G401.6 (cell line): Measurements from ENCODE around the gene STK31.
A peak's percentile ranks its signal among the peaks of the same experiment; 100 is the strongest.
"Not testable (repeated sequence)": the region's sequence is repeated elsewhere in the genome, so short reads cannot be mapped to it uniquely, and the experiment has no call there.

ENCODE experiments used
- FAIRE-seq: peaks from 2 replicates; lab custom pipeline; 2012; peaks lifted over from hg19 to GRCh38; lab: Jason Lieb, UNC

The STK31 gene

GRCh38 chr7:23802720-23803397 is 92.8 kb downstream of the STK31 start:
- FAIRE-seq, result peak; percentile 62

GRCh38 chr7:23804707-23805106 is 94.7 kb downstream of the STK31 start:
- no peak for FAIRE-seq

GRCh38 chr7:23808421-23808820 is 98.4 kb downstream of the STK31 start:
- FAIRE-seq, result no peak

GRCh38 chr7:23810099-23810498 is 100.1 kb downstream of the STK31 start:
- FAIRE-seq, result no peak

GRCh38 chr7:23811540-23811939 is 101.5 kb downstream of the STK31 start:
- peak; percentile 47 for FAIRE-seq

- not testable (repeated sequence) for FAIRE-seq
These were observed 118.1 kb downstream of the STK31 start for GRCh38 chr7:23828125-23828524.

GRCh38 chr7:23832733-23833132 is 122.7 kb downstream of the STK31 start:
- FAIRE-seq, result not testable (repeated sequence)

GRCh38 chr7:23833405-23833804 is 123.4 kb downstream of the STK31 start:
- no peak for FAIRE-seq

- not testable (repeated sequence) for FAIRE-seq
These were observed 134.8 kb downstream of the STK31 start for GRCh38 chr7:23844837-23845236.

GRCh38 chr7:23852135-23852534 is 142.1 kb downstream of the STK31 start:
- no peak for FAIRE-seq

- FAIRE-seq, result no peak
These were observed 143.0 kb downstream of the STK31 start for GRCh38 chr7:23852988-23853387.

GRCh38 chr7:23863209-23863787 is 153.3 kb downstream of the STK31 start:
- peak; percentile 90 for FAIRE-seq

- FAIRE-seq, result no peak
These were observed 155.0 kb downstream of the STK31 start for GRCh38 chr7:23864973-23865372.

- no peak for FAIRE-seq
These were observed 163.3 kb downstream of the STK31 start for GRCh38 chr7:23873306-23873705.

GRCh38 chr7:23876526-23876925 is 166.5 kb downstream of the STK31 start:
- FAIRE-seq, result not testable (repeated sequence)
